T-helper 2 cell treated with Interferon-gamma antibody and Interleukin-4, amounts not matched to agents 100 ng/mL and 5 ng/mL, for 36 hours (primary cell): ENCODE results near the gene PHC2. TPM values are rescaled to one million over a fixed set of nuclear protein-coding genes. Genes with fewer than 3 reads are reported as not detected.

Source experiments
- intact Hi-C: fragments of 100-400 bp; cut with micrococcal nuclease; formaldehyde crosslinking; loops from one replicate; pipeline ENCODE4 v1.15.1; 2023
- total RNA-seq: library from RNA; stranded (reverse); gene quantifications from 2 replicates; pipeline ENCODE4 v1.2.3, GENCODE V29; 2022

PHC2 gene
- total RNA-seq, 1 donor from 2014 or later, result 46.6 TPM

- intact Hi-C loops, result no loop called here
These were observed 155.7 kb downstream of the PHC2 start for GRCh38 chr1:33275195-33275594.

GRCh38 chr1:33274446-33274845, 156.4 kb downstream of the PHC2 start:
- intact Hi-C loops, result no loop called here

GRCh38 chr1:33273961-33274371, 156.9 kb downstream of the PHC2 start:
- intact Hi-C loops, result no loop called here

Other genes starting within 250 kb of the PHC2 start
- 10.6 and 11.2 TPM in 2 replicates for gene TRIM62, start 249.1 kb downstream of the PHC2 start, total RNA-seq
- gene ZNF362, start 174.6 kb downstream of the PHC2 start, total RNA-seq, result 26.7 and 29.3 TPM in 2 replicates
- gene A3GALT2, start 110.0 kb downstream of the PHC2 start, total RNA-seq, result not detected in 2 replicates
- gene ZSCAN20, start 41.5 kb upstream of the PHC2 start, total RNA-seq, result 2.6 and 3.1 TPM in 2 replicates